Measurements from ENCODE around the gene PPP1R14B. TPM values are rescaled to one million over a fixed set of nuclear protein-coding genes. Genes with fewer than 3 reads are reported as not detected.

Gene PPP1R14B
- total RNA-seq, 1 experiment from 2014 or later: 583 TPM

DNA sequence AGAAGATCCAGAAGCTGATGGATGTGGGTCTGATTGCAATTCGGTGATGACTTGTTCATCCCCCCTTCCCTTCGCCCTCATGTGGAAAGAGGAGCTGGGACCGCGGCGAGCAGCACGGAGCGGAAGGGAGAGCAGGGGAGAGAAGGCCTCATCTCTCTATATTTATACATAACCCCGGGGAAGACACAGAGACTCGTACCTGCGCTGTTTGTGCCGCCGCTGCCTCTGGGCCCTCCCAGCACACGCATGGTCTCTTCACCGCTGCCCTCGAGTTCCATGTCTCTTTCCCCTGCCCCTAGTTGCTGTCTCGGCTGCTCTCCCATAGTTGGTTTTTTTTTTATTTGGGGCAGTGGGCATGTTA, 42.7 kb downstream of the PPP1R14B start:
- peaks cover 76% of the 10 kb centered on the region for H3K36me3 Mint-ChIP-seq (ENCODE audit: insufficient read depth, unreplicated experiment)
- no peaks in the 10 kb centered on the region for H3K27me3 Mint-ChIP-seq (ENCODE audit: insufficient read depth, unreplicated experiment)
- ChIA-PET POLR2A (interaction anchor here (0.5 to 2.3 kb wide), 13 partner anchors 11 to 187 kb away, joined by 3 to 11 read pairs (median 4); partner anchors contain the start of genes ESRRA, PPP1R14B and STIP1), CTCF (interaction anchor here (0.6 to 4.4 kb wide), 20 partner anchors 8 to 888 kb away, joined by 3 to 51 read pairs (median 5); partner anchors contain the start of genes FKBP2, MACROD1, NUDT22 and STIP1)
- intact Hi-C loops (cut with micrococcal nuclease): loop anchor here (1.0 to 5.0 kb wide), 3 partner anchors 48 to 97 kb away; partner anchors contain the start of gene PLCB3
- H3K4me1 Mint-ChIP-seq (ENCODE audit: insufficient read depth, unreplicated experiment): peaks cover 12% of the 10 kb centered on the region
- DNase-seq (ENCODE audit: unreplicated experiment): no peak
- TF ChIP-seq, protein P1, sequence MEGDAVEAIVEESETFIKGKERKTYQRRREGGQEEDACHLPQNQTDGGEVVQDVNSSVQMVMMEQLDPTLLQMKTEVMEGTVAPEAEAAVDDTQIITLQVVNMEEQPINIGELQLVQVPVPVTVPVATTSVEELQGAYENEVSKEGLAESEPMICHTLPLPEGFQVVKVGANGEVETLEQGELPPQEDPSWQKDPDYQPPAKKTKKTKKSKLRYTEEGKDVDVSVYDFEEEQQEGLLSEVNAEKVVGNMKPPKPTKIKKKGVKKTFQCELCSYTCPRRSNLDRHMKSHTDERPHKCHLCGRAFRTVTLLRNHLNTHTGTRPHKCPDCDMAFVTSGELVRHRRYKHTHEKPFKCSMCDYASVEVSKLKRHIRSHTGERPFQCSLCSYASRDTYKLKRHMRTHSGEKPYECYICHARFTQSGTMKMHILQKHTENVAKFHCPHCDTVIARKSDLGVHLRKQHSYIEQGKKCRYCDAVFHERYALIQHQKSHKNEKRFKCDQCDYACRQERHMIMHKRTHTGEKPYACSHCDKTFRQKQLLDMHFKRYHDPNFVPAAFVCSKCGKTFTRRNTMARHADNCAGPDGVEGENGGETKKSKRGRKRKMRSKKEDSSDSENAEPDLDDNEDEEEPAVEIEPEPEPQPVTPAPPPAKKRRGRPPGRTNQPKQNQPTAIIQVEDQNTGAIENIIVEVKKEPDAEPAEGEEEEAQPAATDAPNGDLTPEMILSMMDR (IDR thresholded peaks at IDR 0.05; ENCODE audit: unreplicated experiment): no peak
- no peak overlapping the region for H3K4me3 Mint-ChIP-seq (ENCODE audit: unreplicated experiment)
- H3K27ac Mint-ChIP-seq (ENCODE audit: low read depth, unreplicated experiment): no peak overlapping the region
- BruUV-seq (replicated peaks): TSS peak; percentile 94
- no peaks in the 10 kb centered on the region for H3K9me3 Mint-ChIP-seq (ENCODE audit: unreplicated experiment)

DNA sequence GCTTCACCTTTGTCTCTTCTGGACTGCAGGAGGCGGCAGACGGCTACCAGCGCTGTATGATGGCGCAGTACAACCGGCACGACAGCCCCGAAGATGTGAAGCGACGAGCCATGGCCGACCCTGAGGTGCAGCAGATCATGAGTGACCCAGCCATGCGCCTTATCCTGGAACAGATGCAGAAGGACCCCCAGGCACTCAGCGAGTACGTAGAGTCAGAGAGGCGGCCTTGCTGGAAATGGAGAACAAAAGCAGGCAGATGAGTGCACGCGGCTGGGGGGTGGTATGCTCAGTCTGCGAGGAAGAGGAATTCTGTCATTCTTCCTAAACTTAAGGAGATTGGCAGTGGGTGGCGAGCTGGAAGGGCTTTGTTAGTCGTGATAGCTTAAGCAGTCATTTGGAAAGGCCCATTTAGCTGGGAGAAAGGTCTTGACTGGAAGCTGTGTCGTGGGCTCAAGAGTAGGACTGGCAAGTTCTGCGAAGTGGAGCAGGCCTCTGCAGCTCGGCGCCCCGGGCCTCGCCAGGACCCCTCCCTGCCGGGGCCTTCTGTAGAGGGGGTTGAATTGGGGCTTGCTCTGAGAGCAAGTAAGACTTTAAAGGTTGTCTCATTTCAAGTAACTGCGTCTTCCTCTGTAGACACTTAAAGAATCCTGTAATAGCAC, 43.2 kb downstream of the PPP1R14B start:
- POLR2A ChIA-PET: interaction anchor here (0.5 to 1.6 kb wide), 4 partner anchors 15 to 72 kb away, joined by 3 to 11 read pairs (median 4); partner anchors contain the start of gene PPP1R14B
- CTCF ChIA-PET: interaction anchor here (0.6 to 4.4 kb wide), 11 partner anchors 8 to 443 kb away, joined by 3 to 51 read pairs (median 7); partner anchors contain the start of genes NUDT22, STIP1 and TRPT1
- BruUV-seq (replicated peaks): no TSS peak

DNA sequence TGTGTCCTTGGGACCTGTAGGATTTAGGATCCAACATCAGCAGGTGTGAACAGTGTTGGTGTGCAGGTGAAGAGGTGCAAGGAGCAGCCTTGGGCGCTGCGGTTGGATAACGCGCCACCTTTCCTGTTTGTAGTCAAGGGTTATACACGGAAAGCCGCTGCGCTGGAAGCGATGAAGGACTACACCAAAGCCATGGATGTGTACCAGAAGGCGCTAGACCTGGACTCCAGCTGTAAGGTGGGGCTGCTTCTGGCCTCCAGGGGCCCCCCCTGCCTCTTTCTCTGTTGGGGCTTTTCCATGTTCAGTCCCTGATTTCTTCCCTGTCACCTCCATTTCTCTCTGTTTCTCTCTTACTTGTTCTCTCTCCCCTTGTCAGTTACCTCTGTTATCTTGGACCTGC, 43.8 kb downstream of the PPP1R14B start:
- no peak for DNase-seq (ENCODE audit: unreplicated experiment)
- POLR2A ChIA-PET: interaction anchor here (0.6 to 0.7 kb wide), 2 partner anchors 15 to 416 kb away, joined by 3 to 5 read pairs; no protein-coding TSS in a partner anchor
- H3K9me3 Mint-ChIP-seq (ENCODE audit: unreplicated experiment): no peaks in the 10 kb centered on the region
- TF ChIP-seq, protein P1 (IDR thresholded peaks at IDR 0.05; ENCODE audit: unreplicated experiment): no peak
- no TSS peak for BruUV-seq (replicated peaks)
- H3K27ac Mint-ChIP-seq (ENCODE audit: low read depth, unreplicated experiment): no peak overlapping the region
- no peaks in the 10 kb centered on the region for H3K27me3 Mint-ChIP-seq (ENCODE audit: insufficient read depth, unreplicated experiment)
- peaks cover 87% of the 10 kb centered on the region for H3K36me3 Mint-ChIP-seq (ENCODE audit: insufficient read depth, unreplicated experiment)
- CTCF ChIA-PET: interaction anchor here (0.8 to 4.4 kb wide), 3 partner anchors 22 to 152 kb away, joined by 3 to 51 read pairs (median 22); partner anchors contain the start of genes NUDT22 and TRPT1
- intact Hi-C loops (cut with micrococcal nuclease): loop anchor here (5.0 kb wide), 1 partner anchor 49 kb away; the partner anchor contains the start of gene PLCB3
- H3K4me3 Mint-ChIP-seq (ENCODE audit: unreplicated experiment): no peak overlapping the region
- peaks cover 12% of the 10 kb centered on the region for H3K4me1 Mint-ChIP-seq (ENCODE audit: insufficient read depth, unreplicated experiment)

More for the DNA sequence above, 43.2 kb downstream of the PPP1R14B start:
- Mint-ChIP-seq H3K4me3 (ENCODE audit: unreplicated experiment) (no peak overlapping the region), H3K36me3 (ENCODE audit: insufficient read depth, unreplicated experiment) (peaks cover 81% of the 10 kb centered on the region), H3K9me3 (ENCODE audit: unreplicated experiment) (no peaks in the 10 kb centered on the region), H3K27me3 (ENCODE audit: insufficient read depth, unreplicated experiment) (no peaks in the 10 kb centered on the region), H3K4me1 (ENCODE audit: insufficient read depth, unreplicated experiment) (peaks cover 12% of the 10 kb centered on the region), H3K27ac (ENCODE audit: low read depth, unreplicated experiment) (no peak overlapping the region)
- intact Hi-C loops (cut with micrococcal nuclease): loop anchor here (1.0 to 5.0 kb wide), 3 partner anchors 49 to 98 kb away; partner anchors contain the start of gene PLCB3
- no peak for DNase-seq (ENCODE audit: unreplicated experiment)
- TF ChIP-seq, protein P1 (IDR thresholded peaks at IDR 0.05; ENCODE audit: unreplicated experiment): no peak

DNA sequence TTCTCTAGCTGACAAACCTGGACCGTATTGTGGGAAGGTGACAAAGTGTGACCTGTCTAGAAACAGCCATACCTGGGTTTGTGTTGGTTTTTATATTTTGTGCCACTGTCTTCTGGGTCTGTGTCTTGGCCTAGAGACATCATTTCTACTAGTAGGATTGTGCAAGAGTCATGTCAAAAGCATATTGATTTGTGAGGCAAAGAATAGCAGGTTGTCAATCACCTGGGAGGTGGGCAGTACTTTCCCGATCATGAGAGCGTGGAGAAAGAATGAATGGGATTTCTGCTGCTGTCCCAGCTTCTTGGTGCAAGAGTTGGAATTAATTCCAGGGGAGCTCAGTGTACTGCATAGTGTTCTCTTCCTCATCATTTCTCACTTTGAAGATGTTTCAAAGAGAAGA, 45.2 kb downstream of the PPP1R14B start:
- Mint-ChIP-seq H3K27me3 (ENCODE audit: insufficient read depth, unreplicated experiment) (no peaks in the 10 kb centered on the region), H3K36me3 (ENCODE audit: insufficient read depth, unreplicated experiment) (peaks cover 96% of the 10 kb centered on the region), H3K9me3 (ENCODE audit: unreplicated experiment) (no peaks in the 10 kb centered on the region), H3K4me1 (ENCODE audit: insufficient read depth, unreplicated experiment) (peaks cover 12% of the 10 kb centered on the region), H3K27ac (ENCODE audit: low read depth, unreplicated experiment) (no peak overlapping the region), H3K4me3 (ENCODE audit: unreplicated experiment) (no peak overlapping the region)
- no peak for DNase-seq (ENCODE audit: unreplicated experiment)
- intact Hi-C loops (cut with micrococcal nuclease): loop anchor here (5.0 kb wide), 1 partner anchor 51 kb away; the partner anchor contains the start of gene PLCB3
- ChIA-PET CTCF (interaction anchor here (0.5 to 1.0 kb wide), 3 partner anchors 49 to 365 kb away, joined by 3 to 4 read pairs (median 3); no protein-coding TSS in a partner anchor), POLR2A (no interaction called here)
- no TSS peak for BruUV-seq (replicated peaks)
- TF ChIP-seq, protein P1 (IDR thresholded peaks at IDR 0.05; ENCODE audit: unreplicated experiment): no peak

All from MCF 10A (cell line).